Measurements from ENCODE around the gene AEBP1. TPM values are rescaled to one million over a fixed set of nuclear protein-coding genes. Genes with fewer than 3 reads are reported as not detected.

AEBP1 gene
- total RNA-seq, 1 donor from 2014 or later: 0.26 TPM

DNA sequence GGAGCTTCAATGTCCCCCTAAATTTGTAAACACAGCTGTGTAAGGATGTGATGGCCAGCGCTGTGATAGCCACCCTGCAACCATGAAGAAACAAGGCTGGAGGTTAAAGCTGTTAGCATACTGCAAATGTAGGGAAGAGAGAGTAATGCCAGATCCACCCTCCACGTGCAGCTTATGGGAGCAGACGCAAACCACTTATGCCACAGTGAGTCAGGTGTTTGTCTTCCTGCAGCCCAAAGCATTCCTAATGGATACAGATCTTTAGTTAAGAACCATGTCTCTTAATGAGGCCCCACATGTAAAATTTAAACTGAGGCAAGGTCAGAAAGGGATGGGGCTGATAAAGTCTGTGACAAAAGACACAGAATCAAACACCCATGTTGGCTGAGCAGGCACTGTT lies 50.6 kb downstream of the AEBP1 start:
- FAIRE-seq: no peak
- DNase-seq (ENCODE audit: low read depth): no peak
- peaks cover 2% of the 10 kb centered on the region for H3K27me3 ChIP-seq (ENCODE audit: control insufficient read depth, insufficient read depth, low read length)
- TF ChIP-seq, protein P1, sequence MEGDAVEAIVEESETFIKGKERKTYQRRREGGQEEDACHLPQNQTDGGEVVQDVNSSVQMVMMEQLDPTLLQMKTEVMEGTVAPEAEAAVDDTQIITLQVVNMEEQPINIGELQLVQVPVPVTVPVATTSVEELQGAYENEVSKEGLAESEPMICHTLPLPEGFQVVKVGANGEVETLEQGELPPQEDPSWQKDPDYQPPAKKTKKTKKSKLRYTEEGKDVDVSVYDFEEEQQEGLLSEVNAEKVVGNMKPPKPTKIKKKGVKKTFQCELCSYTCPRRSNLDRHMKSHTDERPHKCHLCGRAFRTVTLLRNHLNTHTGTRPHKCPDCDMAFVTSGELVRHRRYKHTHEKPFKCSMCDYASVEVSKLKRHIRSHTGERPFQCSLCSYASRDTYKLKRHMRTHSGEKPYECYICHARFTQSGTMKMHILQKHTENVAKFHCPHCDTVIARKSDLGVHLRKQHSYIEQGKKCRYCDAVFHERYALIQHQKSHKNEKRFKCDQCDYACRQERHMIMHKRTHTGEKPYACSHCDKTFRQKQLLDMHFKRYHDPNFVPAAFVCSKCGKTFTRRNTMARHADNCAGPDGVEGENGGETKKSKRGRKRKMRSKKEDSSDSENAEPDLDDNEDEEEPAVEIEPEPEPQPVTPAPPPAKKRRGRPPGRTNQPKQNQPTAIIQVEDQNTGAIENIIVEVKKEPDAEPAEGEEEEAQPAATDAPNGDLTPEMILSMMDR (IDR thresholded peaks at IDR 0.05; ENCODE audit: insufficient read depth, low read length, severe bottlenecking): no peak
- H3K4me3 ChIP-seq (ENCODE audit: low read depth, low read length): no peak overlapping the region
- H3K36me3 ChIP-seq (ENCODE audit: control insufficient read depth, insufficient read depth, low read length): no peaks in the 10 kb centered on the region

DNA sequence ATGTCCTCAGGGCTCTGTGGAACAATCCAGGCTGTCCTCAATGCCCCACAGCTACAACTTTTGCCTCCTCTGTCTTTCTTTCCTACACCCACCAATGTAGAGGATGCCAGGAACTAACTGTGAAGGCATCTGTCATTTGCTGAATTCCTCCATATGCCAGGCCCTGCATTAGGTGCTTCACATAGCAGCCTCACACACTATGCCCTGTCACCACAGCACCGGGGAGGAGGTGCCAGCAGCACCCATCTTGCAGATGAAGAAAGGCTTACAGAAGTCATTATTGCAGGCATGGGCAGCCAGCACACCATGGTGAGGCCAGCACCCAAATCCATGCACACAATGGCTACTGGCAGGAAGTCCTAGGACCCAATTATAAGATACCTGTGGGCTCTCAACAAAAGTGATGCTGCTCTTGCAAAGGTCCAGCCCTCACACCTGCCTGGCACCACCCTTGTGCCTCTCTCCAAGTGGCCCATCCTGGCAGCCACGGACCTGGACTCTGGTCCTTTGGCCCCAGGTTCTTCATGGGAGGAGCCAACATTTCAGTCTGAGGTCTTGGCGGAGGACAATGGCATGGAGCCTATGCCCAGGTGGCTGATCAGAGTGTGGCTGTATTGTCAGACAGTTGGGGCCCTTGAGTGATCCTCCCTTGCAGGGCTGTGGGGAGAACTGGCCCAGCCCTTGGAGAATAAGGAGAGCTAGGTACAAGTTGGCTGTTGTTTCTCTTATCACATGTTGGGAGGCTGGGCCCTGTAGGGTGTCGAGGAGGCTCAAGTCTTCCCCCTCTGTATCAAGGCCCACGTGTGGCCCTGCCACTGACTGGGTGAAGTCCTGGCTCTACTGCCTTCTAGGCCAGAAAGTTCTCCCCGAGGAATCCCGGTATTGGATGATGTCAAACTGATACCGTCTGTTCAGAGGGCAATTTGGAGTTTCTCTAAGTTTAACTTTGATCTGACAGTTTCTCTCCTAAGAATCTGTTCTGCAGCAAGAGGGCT lies 51.3 kb downstream of the AEBP1 start:
- peaks cover 2% of the 10 kb centered on the region for H3K27me3 ChIP-seq (ENCODE audit: control insufficient read depth, insufficient read depth, low read length)
- H3K4me3 ChIP-seq (ENCODE audit: low read depth, low read length): no peak overlapping the region
- FAIRE-seq: peak; percentile 28
- H3K36me3 ChIP-seq (ENCODE audit: control insufficient read depth, insufficient read depth, low read length): no peaks in the 10 kb centered on the region
- no peak for DNase-seq (ENCODE audit: low read depth)
- TF ChIP-seq, protein P1 (IDR thresholded peaks at IDR 0.05; ENCODE audit: insufficient read depth, low read length, severe bottlenecking): no peak

DNA sequence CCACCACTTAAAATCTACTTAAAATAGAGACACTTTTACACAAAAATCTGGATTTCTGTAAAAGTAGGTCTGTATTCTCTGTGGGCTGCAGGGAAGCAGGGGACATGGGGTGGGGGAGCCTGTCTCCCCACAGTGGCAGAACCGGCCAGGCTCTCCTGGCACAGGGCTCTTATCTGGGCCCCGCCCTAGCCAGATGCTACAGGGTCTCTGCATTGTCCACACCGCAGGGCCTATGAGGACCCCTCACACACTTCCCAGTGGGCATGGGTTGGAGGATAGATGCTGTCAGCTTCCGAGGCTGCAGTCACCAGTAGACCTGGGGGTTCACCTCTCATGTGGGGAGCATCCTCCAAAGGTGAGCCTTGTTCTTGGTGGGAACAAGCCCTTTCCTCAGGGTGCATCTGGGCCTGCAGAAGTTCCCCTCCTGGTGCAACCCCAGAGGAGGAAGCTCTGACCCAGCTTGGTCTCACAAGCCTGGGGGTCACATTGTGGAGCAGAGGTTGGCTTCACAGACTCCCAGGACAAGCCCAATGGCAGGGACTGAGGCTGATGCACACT lies 52.4 kb downstream of the AEBP1 start:
- DNase-seq (ENCODE audit: low read depth) (no peak), FAIRE-seq (no peak)
- Histone ChIP-seq H3K27me3 (ENCODE audit: control insufficient read depth, insufficient read depth, low read length) (peaks cover 2% of the 10 kb centered on the region), H3K36me3 (ENCODE audit: control insufficient read depth, insufficient read depth, low read length) (no peaks in the 10 kb centered on the region), H3K4me3 (ENCODE audit: low read depth, low read length) (no peak overlapping the region)
- TF ChIP-seq, protein P1 (IDR thresholded peaks at IDR 0.05; ENCODE audit: insufficient read depth, low read length, severe bottlenecking): no peak

DNA sequence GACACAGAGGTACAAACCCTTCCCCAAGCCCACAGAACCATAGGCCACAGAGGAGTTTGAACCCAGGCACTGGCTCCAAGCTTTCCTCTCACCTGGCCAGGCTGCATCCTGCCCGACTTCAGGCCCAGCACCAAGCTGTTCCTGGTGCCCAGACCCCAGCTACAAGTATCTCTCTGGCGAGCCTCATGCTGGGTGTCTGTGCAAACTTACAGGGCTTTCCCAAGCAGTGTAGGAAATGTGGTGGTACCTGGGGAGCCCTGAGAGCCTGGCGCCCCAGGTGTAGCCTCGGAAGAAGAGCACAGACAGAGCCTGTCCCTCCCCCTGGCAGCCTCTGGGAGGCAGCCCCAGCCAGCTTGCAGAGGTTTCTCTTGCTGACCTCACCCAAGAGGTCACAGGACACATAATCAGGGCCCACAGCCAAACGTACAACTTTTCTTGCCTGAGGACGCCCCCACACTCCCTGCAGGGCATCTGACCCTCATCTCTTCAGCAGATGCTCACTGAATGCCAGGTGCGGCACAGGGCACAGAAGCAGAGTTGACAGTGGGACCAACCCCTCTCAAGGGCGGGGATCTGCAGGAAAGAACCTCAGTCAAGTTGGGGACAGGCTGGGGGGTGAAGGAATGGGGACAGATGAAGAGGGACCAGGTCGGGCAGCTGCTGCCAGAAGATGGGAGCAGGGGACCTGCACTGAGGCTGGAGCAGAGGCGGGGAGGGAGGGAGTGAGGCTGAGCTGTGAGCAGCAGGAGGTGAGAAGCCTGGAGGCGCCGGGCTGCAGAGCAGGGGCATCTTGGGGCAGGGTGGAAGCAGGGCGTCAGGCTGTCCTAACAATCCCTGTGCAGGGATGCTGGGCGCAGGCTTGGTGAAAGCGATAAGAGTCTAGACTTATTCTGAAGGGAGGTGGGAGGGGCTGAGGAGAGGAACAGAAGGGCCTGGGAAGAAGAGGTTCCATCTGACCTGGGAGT lies 53.3 kb downstream of the AEBP1 start:
- TF ChIP-seq, protein P1 (IDR thresholded peaks at IDR 0.05; ENCODE audit: insufficient read depth, low read length, severe bottlenecking): no peak
- DNase-seq (ENCODE audit: low read depth) (no peak), FAIRE-seq (no peak)

DNA sequence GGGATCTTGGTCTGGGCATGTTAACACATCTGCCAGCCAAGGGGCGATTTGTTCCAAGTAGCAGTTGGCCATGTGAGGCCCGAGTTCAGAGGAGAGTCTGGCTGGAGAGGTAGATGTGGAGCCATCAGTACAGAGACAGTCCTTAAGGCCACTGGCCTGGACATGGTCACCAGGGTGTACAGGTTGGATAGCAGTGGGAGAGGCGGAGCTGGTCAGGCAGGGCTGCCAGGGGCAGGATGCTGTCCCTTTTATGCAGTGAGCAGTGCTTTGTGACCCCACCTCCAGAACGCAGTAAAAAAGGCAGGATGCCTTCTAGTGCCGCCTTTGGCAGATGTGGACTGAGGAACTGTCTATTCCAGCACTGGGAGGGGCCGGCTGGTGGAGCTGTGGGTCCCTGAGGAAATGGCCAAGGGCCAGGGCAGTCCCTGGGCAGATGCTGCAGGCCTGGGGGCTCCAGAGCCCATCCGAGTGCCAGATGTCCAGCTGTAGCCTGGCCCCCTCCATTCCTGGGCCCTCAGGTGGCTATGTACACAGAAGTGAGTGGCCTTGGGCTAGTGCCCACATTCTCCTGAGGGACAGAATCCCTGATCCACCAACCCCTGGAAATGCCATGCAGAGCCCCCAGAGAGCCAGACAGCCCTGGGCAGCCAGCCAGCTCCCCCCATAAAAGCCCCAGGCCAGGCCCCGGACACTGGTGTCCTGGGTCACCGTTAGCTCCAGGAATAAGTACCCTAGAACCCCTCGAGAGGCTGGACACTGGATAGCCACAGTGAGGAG lies 54.1 kb downstream of the AEBP1 start:
- FAIRE-seq (no peak), DNase-seq (ENCODE audit: low read depth) (no peak)
- TF ChIP-seq, protein P1 (IDR thresholded peaks at IDR 0.05; ENCODE audit: insufficient read depth, low read length, severe bottlenecking): no peak
- Histone ChIP-seq H3K27me3 (ENCODE audit: control insufficient read depth, insufficient read depth, low read length) (peaks cover 2% of the 10 kb centered on the region), H3K4me3 (ENCODE audit: low read depth, low read length) (no peak overlapping the region), H3K36me3 (ENCODE audit: control insufficient read depth, insufficient read depth, low read length) (no peaks in the 10 kb centered on the region)

More for the DNA sequence above, 53.3 kb downstream of the AEBP1 start:
- Histone ChIP-seq H3K4me3 (ENCODE audit: low read depth, low read length) (no peak overlapping the region), H3K27me3 (ENCODE audit: control insufficient read depth, insufficient read depth, low read length) (peaks cover 2% of the 10 kb centered on the region), H3K36me3 (ENCODE audit: control insufficient read depth, insufficient read depth, low read length) (no peaks in the 10 kb centered on the region)
